GM18861 (cell line): ENCODE data around the gene SMARCA2.

Source experiments
- ATAC-seq: cut with Tn5 transposase; IDR thresholded peaks from one replicate; pipeline ENCODE4 v1.9.1; 2021; ENCODE audit not compliant: unreplicated experiment

The SMARCA2 gene

GRCh38 chr9:2039294-2040180 is 24.4 kb downstream of the SMARCA2 start:
- ATAC-seq, result no peak

GRCh38 chr9:2040828-2041227 is 25.7 kb downstream of the SMARCA2 start:
- ATAC-seq, result no peak

DNA sequence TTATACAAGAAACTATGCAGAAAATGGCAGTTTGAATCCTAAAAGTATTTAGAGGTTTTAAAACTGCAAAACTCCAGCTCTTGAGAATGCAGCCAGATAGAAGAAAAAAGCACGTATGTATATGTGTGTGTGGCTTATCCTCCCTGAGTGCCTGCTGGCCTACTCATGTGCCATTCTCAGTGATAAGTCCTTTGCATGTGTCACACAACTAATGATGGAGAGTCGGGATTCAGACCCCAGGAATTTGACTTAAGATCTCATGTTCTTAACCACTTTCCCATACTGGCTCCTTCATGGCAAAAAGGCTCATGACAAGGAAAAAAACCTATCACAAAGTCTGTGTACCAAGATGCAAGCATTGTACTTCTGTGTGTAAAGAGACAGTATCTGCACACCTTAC is 26.6 kb downstream of the SMARCA2 start:
- ATAC-seq, result no peak

DNA sequence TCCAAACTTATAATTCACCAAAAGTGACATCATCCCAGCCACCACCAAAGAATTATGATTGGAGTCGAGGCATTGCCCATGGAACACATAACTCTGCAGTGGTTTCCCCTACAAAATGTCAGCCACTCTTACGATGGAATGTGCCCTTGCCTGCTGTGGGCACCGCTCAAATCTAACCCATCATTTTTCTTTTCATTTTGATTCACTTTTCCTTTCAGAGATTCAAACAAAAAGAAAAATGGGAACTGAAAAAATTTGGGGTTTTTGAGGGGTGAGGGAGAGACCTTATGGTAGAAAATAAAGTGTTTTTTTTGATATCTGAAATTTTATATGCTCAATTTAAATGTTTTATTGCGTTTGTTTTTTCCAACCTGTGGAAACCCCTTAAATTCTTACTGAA is 28.1 kb downstream of the SMARCA2 start:
- peak; percentile 48 for ATAC-seq

- peak; percentile 48 for ATAC-seq
Measured at GRCh38 chr9:2043881-2044462, 28.8 kb downstream of the SMARCA2 start.

GRCh38 chr9:2047144-2047671 is 32.1 kb downstream of the SMARCA2 start:
- no peak for ATAC-seq

DNA sequence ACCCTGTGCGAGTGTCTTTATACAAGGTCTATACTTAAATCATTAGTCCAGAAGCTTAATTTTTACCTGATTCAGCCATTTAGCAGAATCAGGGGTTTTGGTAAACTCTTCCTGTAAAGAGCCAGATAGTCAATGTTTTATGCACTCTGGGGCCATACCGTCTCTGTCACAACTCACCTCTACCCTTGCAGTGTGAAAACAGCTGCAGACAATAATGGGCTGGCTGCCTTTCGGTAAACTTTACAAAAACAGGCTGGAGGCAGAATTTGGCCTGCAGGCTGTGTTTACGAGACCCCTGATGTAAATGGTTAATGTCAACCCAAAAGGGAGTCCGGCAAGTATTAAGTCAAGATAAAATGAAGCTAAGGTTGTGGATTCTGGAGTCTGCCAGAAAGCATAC is 32.8 kb downstream of the SMARCA2 start:
- no peak for ATAC-seq

DNA sequence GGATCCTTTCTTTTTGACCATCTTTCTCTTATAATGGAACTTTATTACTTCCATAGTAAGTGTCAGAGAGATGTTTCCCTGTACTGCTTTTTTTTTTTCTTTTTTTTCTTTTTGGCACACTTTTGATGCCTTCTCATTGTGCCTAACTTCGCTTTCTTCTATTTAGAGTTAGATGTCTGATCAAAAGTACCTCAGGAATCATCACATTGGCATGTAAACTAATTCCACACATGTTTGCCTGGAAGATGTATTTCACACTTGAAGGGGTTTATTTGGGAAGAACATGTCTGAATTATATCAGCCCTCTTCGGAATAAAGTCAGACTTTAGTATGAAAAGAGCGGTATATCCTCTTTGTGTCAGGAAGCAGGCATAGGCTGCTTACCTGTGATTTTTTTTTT is 35.1 kb downstream of the SMARCA2 start:
- ATAC-seq, result no peak

DNA sequence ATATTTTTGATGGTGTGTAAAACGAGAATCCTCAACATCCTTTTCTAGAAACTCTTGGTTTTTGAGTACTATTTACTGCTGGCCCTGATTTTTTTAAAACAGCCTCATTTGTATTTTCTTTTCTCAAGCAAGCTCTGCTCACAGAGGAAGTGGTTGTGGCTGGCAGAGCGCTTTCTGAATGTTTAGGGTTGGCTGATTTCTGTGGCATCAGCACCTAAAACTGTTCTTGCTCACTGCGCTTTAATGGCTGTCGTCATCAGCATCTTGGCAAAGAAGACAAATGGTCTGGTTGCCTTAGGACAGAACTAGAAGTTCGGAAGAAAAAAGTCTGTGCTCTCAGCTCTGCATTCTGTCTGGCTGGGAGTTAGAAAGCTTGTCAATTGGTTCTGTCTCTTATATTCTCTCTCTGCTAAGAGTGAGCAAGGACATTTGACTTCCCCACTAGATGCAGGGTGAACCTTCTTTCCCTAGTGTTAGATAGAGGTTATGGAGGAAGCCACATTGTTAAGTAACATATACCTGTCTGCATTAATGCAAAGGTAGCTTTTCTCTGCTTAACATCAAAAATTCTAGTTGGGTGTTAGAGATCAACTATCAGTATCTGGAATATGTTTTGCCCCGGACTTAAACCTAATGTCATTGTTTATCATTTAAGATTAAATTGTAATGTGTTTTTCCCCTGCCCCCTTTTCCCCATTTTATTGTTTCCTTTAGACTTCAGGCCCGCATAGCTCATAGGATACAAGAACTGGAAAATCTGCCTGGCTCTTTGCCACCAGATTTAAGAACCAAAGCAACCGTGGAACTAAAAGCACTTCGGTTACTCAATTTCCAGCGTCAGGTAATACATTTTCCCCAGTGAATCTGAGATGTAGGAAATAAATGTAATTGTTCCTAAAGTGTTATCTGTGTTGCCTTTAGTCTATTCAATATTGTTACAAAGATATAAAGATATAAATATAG is 39.0 kb downstream of the SMARCA2 start:
- ATAC-seq, result peak; percentile 88

- peak; percentile 29 for ATAC-seq
Measured at GRCh38 chr9:2055203-2055658, 40.1 kb downstream of the SMARCA2 start.

DNA sequence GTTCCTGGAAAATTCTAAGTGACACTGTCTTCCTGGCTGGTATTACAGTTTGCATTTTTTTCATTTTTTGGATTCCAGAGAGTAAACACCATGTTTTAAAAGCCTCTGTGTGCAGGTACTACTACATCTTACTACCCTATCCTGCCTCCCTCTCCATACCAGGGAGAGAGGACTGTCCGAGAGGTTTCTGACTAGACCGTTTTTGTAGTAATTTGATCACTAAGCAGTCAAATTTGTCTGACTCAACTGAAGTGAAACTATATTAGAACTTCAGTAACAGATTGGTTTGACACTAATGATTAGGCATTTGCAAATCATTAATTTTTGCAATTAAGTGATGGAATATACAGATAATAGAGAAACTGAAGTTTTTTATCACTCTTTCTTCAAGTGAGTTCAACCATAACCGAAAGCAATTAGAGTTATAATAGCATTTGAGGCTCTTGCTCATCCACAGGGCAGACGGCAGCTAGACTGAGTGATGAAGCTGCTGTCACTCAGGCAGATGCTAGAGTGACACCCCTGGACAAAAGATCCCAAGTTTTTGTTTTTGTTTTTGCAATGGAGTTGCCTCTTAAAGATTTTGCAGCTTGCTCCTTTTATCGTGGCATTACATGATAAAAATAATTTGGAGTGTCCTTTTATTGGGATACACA is 44.3 kb downstream of the SMARCA2 start:
- ATAC-seq, result no peak

DNA sequence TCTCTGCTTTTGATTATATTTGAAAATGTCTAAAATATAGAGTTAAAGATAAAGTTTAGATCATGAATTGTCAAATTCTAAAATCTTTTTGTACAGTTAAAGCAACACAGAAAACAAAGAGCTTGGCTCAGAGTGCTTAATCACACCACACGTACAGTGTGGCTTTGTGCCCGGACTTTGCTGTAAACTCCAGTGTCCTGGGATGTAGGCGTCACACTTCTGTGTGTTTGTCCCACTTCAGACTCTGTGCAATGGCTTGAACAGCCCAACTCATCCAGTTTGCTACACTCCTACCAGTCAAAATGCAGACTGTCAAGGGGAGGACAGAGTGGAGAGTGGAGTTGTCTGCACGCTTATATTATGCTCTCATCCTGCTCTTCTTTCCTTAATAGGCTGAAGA is 45.3 kb downstream of the SMARCA2 start:
- no peak for ATAC-seq

GRCh38 chr9:2065704-2066103 is 50.6 kb downstream of the SMARCA2 start:
- no peak for ATAC-seq

DNA sequence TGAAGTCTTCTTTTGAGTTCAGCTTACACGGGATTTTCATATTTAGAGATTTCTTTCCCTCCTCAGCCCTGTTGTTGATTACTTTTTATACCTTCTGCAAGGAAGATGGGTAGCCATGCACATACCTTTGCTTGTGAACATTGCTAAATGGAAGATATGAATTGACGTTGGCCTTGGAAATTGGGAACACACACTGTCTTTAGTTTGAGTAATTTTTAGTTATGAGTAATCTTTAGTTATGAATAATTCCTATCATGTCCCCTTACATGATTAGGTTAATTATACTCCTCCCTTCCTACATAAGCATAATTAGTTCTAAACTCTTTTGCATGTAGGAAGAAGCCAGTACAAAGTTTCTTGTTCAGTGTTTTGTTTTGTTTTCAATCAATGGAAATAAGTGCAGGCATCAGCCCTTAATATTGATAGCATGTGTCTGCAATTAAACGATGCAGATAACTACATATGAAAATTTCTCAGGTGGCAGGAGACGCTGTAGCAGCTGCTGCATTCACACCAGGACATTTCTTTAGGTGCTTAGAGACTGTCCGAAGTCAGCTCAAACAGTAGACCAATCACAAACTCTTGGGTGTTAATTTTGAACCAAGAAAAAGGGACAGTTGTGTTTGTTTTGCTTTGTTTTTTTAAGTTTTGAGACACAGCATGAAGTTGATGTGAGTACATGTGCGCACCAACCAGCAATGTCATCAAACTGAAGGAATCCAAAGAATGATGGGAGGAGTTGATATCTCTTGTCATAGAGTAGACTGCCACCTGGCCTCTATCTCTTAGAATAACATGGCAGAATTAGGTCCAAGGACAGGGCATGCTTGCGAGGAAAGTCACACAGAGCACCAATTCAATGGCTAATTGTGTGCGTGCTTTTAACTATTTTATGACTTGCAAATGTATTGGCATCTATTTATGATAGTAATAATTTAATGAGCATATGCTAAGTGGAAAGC is 51.4 kb downstream of the SMARCA2 start:
- no peak for ATAC-seq

- ATAC-seq, result no peak
Measured at GRCh38 chr9:2072752-2073405, 57.7 kb downstream of the SMARCA2 start.

DNA sequence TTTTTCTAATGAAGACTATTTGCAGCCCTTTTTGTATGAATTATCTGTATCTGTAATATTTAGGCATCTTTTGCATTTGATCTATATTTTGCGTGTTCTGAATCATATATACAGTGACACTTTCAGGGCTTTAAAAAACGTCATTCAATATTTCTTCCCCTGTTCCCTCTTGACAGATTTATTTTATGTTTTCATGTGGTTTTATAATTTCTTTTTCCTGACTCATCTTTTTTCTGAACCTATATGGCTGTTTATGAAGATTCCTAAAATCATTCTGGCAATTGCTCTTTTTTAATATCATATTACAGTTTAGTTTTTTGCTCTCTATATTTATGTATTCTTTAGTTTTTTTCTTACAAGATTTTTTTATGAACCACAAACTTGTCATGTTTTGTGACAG is 67.6 kb downstream of the SMARCA2 start:
- no peak for ATAC-seq

- no peak for ATAC-seq
Measured at GRCh38 chr9:2083479-2083878, 68.3 kb downstream of the SMARCA2 start.

DNA sequence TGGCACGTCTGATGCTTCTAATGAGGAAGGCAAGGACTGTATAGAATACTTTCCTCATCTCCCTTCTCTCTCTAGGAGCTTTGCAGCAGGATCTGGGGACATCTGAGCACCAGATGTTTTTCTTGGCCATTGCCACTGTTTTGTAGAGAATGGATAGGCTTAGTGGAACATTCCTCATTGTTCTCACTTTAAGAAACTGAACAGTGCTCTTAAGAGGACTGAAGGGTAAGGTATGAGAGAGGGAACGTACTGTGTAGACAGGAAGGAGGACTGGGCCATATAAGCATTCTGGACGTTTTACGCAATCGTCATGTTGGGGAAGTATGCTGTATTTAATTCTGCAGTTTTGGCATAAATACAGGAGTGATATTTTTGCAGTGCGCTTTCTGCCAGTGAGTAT is 70.6 kb downstream of the SMARCA2 start:
- no peak for ATAC-seq

DNA sequence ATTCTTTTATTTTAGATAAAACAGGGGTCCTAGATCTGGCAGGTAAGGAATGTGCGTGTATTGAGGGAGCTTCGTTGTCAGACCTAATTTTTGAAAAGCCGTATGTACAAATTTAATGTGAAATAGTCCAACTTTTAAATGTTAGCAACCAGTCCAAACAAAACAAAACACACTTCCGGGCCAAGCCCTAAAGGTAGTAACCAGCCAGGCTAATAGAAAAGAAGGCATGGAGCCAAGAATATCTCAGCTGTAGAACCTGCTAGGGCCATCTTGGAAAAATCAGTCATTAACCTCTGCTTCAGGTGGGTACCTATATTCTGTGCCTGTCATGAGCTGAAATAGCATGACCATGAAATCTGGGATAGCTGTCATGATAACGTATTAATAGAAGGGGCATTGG is 71.0 kb downstream of the SMARCA2 start:
- ATAC-seq, result no peak
